Suprapubic skin (tissue), 4 donors: ENCODE results near the gene SYT13. TPM values are rescaled to one million over a fixed set of nuclear protein-coding genes. Genes with fewer than 3 reads are reported as not detected.

Experiments
- DNase-seq, 2 donors: peaks; one replicate each; pipeline ENCODE4 v3.0.0-alpha.2; 2019; ENCODE audit warnings: low spot score in 2 of 2
- H3K27ac ChIP-seq: fragments of 200-600 bp; sonication (generic); one replicate; pipeline ENCODE4 v1.5.1; 2019
- H3K27me3 ChIP-seq: fragments of 200-600 bp; sonication (generic); one replicate; pipeline ENCODE4 v1.5.1; 2019
- H3K36me3 ChIP-seq: fragments of 200-600 bp; sonication (generic); one replicate; pipeline ENCODE4 v1.5.1; 2019
- H3K4me1 ChIP-seq: fragments of 200-600 bp; sonication (generic); one replicate; pipeline ENCODE4 v1.5.1; 2019
- H3K4me3 ChIP-seq: fragments of 200-600 bp; sonication (generic); one replicate; pipeline ENCODE4 v1.5.1; 2019; ENCODE audit warnings: mild to moderate bottlenecking
- H3K9me3 ChIP-seq: fragments of 200-600 bp; sonication (generic); one replicate; pipeline ENCODE4 v1.5.1; 2019
- CTCF ChIP-seq, 2 donors: fragments of 200-600 bp in 1 of 2; fragments of 450-650 bp in 1 of 2; sonication (generic) in 1 of 2; IDR thresholded peaks; one replicate each; pipeline ENCODE4 v1.5.1; 2016 to 2019; ENCODE audit warnings: antibody characterized with exemption in 2 of 2, mild to moderate bottlenecking in 1 of 2, moderate library complexity in 1 of 2
- EP300 ChIP-seq: sonication (generic); formaldehyde crosslinking; IDR thresholded peaks from one replicate; pipeline ENCODE4 v1.6.1; 2017; ENCODE audit warnings: antibody characterized with exemption
- POLR2A ChIP-seq, 2 donors: fragments of 450-650 bp; IDR thresholded peaks; one replicate each; pipeline ENCODE4 v1.6.1; 2017; ENCODE audit warnings: antibody characterized with exemption in 2 of 2, mild to moderate bottlenecking in 2 of 2, moderate library complexity in 2 of 2
- POLR2AphosphoS5 ChIP-seq, 3 donors: sonication (generic); formaldehyde crosslinking; IDR thresholded peaks; one replicate each; pipeline ENCODE4 v1.6.1; 2017; ENCODE audit warnings: antibody characterized with exemption in 3 of 3
- WGBS: methylation state at CpG from one replicate; pipeline ENCODE4 v1.1.5; 2018; 5-methylcytosine and 5-hydroxymethylcytosine counted together
- total RNA-seq, 4 donors: library from RNA; depleted of rRNA; stranded (reverse); fragments of >200 nt; gene quantifications; one replicate each; pipeline ENCODE4 v1.1.0, GENCODE V29; 2016

Gene SYT13
- total RNA-seq, 4 donors from 2014 or later, result 1.8 to 4.6 TPM; not detected in 2

DNA sequence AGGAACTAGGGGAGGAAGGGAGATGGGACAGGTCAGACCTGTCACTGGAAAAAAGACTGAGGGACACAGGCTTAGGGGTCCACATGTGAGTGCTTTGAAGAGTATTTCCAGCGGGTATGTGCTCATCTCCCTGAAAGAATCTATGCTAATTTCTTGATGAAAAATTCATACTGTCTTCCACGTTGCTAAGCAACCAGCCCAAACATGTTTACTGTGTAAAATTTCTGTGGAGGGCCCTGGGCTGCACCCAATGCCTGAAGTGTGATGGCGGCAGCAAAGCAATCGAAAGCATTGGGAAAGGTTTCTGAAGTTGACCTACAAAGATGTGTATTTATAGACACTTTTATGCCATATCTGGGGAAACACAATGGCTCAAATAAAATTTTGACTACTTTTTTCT is 7.4 kb downstream of the SYT13 start:
- no peak overlapping the region for H3K4me3 ChIP-seq
- no peak overlapping the region for H3K27ac ChIP-seq
- peaks cover 3% of the 10 kb centered on the region for H3K4me1 ChIP-seq
- no peaks in the 10 kb centered on the region for H3K36me3 ChIP-seq
- TF ChIP-seq POLR2AphosphoS5 (IDR thresholded peaks at IDR 0.05), result no peak
- TF ChIP-seq EP300, result no peak
- H3K9me3 ChIP-seq, result no peaks in the 10 kb centered on the region
- WGBS, result 62% methylated on average over 4 of the region's 4 CpGs
- no peak for DNase-seq
- peaks cover 18% of the 10 kb centered on the region for H3K27me3 ChIP-seq

GRCh38 chr11:45275828-45276227 is 10.3 kb downstream of the SYT13 start:
- H3K27me3 ChIP-seq, result peaks cover 24% of the 10 kb centered on the region
- H3K27ac ChIP-seq, result no peak overlapping the region
- DNase-seq, result no peak
- TF ChIP-seq POLR2AphosphoS5 (IDR thresholded peaks at IDR 0.05) (no peak), EP300 (no peak), CTCF (IDR thresholded peaks at IDR 0.05) (no peak), POLR2A (IDR thresholded peaks at IDR 0.05) (no peak)
- H3K36me3 ChIP-seq, result no peaks in the 10 kb centered on the region
- 23% methylated on average over 4 of the region's 4 CpGs for WGBS
- peaks cover 7% of the 10 kb centered on the region for H3K4me1 ChIP-seq
- no peaks in the 10 kb centered on the region for H3K9me3 ChIP-seq
- no peak overlapping the region for H3K4me3 ChIP-seq

- WGBS, result 68% methylated on average over 4 of the region's 4 CpGs
- Histone ChIP-seq H3K27ac (no peak overlapping the region), H3K9me3 (no peaks in the 10 kb centered on the region), H3K36me3 (no peaks in the 10 kb centered on the region), H3K4me3 (no peak overlapping the region), H3K4me1 (peaks cover 7% of the 10 kb centered on the region), H3K27me3 (peaks cover 24% of the 10 kb centered on the region)
- no peak for DNase-seq
- no peak for TF ChIP-seq EP300
- no peak for TF ChIP-seq POLR2AphosphoS5 (IDR thresholded peaks at IDR 0.05)
- TF ChIP-seq POLR2A (IDR thresholded peaks at IDR 0.05), result no peak
- TF ChIP-seq CTCF (IDR thresholded peaks at IDR 0.05), result no peak
Measured at GRCh38 chr11:45274206-45274605, 11.9 kb downstream of the SYT13 start.

DNA sequence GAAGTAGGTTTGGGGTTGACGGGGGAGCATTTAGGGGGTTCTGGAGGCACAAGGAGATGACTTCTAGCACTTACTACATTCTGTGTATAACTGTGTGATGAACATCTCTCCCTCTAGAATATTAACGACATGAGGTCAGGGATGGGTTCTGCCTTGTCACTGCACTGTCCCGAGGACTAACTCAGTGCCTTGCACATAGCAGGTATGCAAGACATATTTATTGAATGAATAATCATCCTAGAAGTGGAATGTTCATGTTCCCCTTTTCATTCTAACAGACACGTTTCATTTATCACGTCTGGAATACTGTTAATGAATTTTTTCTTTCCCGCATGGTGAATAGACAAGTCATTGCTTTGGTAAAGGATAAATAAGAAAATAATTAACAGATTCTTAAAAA is 12.6 kb downstream of the SYT13 start:
- TF ChIP-seq CTCF (IDR thresholded peaks at IDR 0.05) (no peak), POLR2A (IDR thresholded peaks at IDR 0.05) (no peak), EP300 (no peak), POLR2AphosphoS5 (IDR thresholded peaks at IDR 0.05) (no peak)
- WGBS, result 69% methylated on average over 6 of the region's 6 CpGs
- no peak for DNase-seq
- no peak overlapping the region for H3K4me3 ChIP-seq
- peaks cover 29% of the 10 kb centered on the region for H3K27me3 ChIP-seq
- H3K36me3 ChIP-seq, result no peaks in the 10 kb centered on the region
- peaks cover 7% of the 10 kb centered on the region for H3K4me1 ChIP-seq
- no peaks in the 10 kb centered on the region for H3K9me3 ChIP-seq
- no peak overlapping the region for H3K27ac ChIP-seq

- peaks cover 7% of the 10 kb centered on the region for H3K4me1 ChIP-seq
- WGBS, result 36% methylated on average over 2 of the region's 2 CpGs
- no peaks in the 10 kb centered on the region for H3K9me3 ChIP-seq
- no peak for DNase-seq
- no peak for TF ChIP-seq EP300
- H3K36me3 ChIP-seq, result no peaks in the 10 kb centered on the region
- no peak overlapping the region for H3K4me3 ChIP-seq
- H3K27me3 ChIP-seq, result peaks cover 36% of the 10 kb centered on the region
- H3K27ac ChIP-seq, result no peak overlapping the region
Measured at GRCh38 chr11:45272701-45273100, 13.4 kb downstream of the SYT13 start.

DNA sequence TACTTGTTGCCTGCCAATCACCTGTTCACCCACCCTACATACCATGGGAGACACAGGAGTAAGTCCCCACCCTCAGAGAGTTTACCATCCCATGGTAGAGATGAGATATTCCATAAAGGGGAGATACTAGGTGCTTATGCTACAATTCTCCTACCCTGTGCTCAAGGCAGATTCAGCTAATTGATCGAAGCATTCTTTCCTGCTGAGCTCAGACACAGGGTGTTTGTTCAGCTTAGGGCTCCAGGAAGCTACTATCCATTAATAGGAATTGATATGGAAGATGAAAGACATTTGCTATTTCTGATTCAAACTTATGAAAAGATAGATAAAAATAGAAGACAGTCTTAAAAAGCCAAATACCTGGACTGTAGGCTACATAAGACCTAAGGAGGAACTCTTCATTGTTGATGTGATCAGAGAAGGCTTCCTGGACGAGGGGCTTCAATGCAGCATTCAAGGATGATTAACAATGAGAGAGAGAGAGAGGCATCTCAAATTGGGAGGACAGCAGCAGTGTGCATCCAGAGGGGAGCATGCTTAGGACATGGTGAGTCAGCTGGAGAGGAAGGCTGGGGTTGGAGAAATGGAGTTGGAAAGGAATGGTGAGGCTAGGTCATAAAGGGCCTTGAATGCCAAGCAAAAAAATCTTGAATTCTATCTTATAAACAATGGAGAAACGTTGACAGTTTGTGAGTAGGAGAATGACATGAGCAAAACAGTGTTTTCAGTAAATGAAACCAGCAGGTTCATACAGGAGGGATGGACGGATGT is 15.0 kb downstream of the SYT13 start:
- no peaks in the 10 kb centered on the region for H3K36me3 ChIP-seq
- peaks cover 39% of the 10 kb centered on the region for H3K27me3 ChIP-seq
- H3K9me3 ChIP-seq, result no peaks in the 10 kb centered on the region
- TF ChIP-seq CTCF (IDR thresholded peaks at IDR 0.05) (no peak), POLR2AphosphoS5 (IDR thresholded peaks at IDR 0.05) (no peak), POLR2A (IDR thresholded peaks at IDR 0.05) (no peak), EP300 (no peak)
- peaks cover 7% of the 10 kb centered on the region for H3K4me1 ChIP-seq
- H3K4me3 ChIP-seq, result no peak overlapping the region
- no peak for DNase-seq
- H3K27ac ChIP-seq, result no peak overlapping the region
- 72% methylated on average over 4 of the region's 4 CpGs for WGBS
